GM12874 (cell line): ENCODE measurements around the gene SYNJ2.

Experiments
- CTCF ChIP-seq: IDR thresholded peaks from 2 replicates; pipeline ENCODE4 v1.5.1; 2011; ENCODE audit warnings: low read depth, mild to moderate bottlenecking, control low read depth, low read length, moderate library complexity; ENCODE audit not compliant: insufficient read depth

SYNJ2 gene

GRCh38 chr6:158010591-158011477, 29.2 kb downstream of the SYNJ2 start:
- TF ChIP-seq CTCF: no peak

- TF ChIP-seq CTCF: no peak
Observed at GRCh38 chr6:158011478-158011920, 29.8 kb downstream of the SYNJ2 start.

- no peak for TF ChIP-seq CTCF
Observed at GRCh38 chr6:158011980-158012566, 30.4 kb downstream of the SYNJ2 start.

- no peak for TF ChIP-seq CTCF
Observed at GRCh38 chr6:158013904-158014504, 32.3 kb downstream of the SYNJ2 start.

- TF ChIP-seq CTCF: no peak
Observed at GRCh38 chr6:158014505-158015187, 33.0 kb downstream of the SYNJ2 start.

GRCh38 chr6:158015188-158015506, 33.5 kb downstream of the SYNJ2 start:
- no peak for TF ChIP-seq CTCF
